HepG2 (cell line): Measurements from ENCODE around the gene EVA1A. TPM values are rescaled to one million over a fixed set of nuclear protein-coding genes. Genes with fewer than 3 reads are reported as not detected.

Experiments used
- ARNT ChIP-seq: fragments of 450-650 bp; IDR thresholded peaks from 2 replicates; pipeline ENCODE4 v1.6.1; 2017
- DNMT3B ChIP-seq: conservative IDR thresholded peaks from 2 replicates; pipeline ENCODE4 v1.6.1; 2016; ENCODE audit warnings: missing biosample characterization, control low read depth
- GATA4 ChIP-seq: sonication (generic); IDR thresholded peaks from 2 replicates; pipeline ENCODE4 v1.6.1; 2016; ENCODE audit warnings: antibody characterized with exemption, low read depth, borderline replicate concordance
- GATAD2A ChIP-seq: IDR thresholded peaks from 2 replicates; pipeline ENCODE4 v1.6.1; 2016
- HNRNPLL ChIP-seq: fragments of 200-400 bp; formaldehyde crosslinking; IDR thresholded peaks from 2 replicates; pipeline ENCODE4 v1.6.1; 2017; ENCODE audit warnings: mild to moderate bottlenecking, low read depth, low read length; ENCODE audit not compliant: poor library complexity, severe bottlenecking
- KMT2A ChIP-seq: sonication (generic); formaldehyde crosslinking; IDR thresholded peaks from 2 replicates; pipeline ENCODE4 v1.4.0; 2020; ENCODE audit warnings: missing genetic modification reagents
- NBN ChIP-seq: fragments of 450-650 bp; conservative IDR thresholded peaks from 2 replicates; pipeline ENCODE4 v1.6.1; 2017
- NCOA2 ChIP-seq: sonication (generic); formaldehyde crosslinking; IDR thresholded peaks from 2 replicates; pipeline ENCODE4 v1.8.0; 2022; ENCODE audit warnings: inconsistent platforms
- NFKBIZ ChIP-seq: IDR thresholded peaks from 2 replicates; pipeline ENCODE4 v1.6.1; 2018; ENCODE audit warnings: missing genetic modification reagents, missing compliant biosample characterization
- PCBP2 ChIP-seq: fragments of 200-400 bp; formaldehyde crosslinking; optimal IDR thresholded peaks from 2 replicates; pipeline ENCODE3; 2018; ENCODE audit warnings: low read length, low read depth; ENCODE audit not compliant: poor library complexity, severe bottlenecking
- REPIN1 ChIP-seq: sonication (generic); formaldehyde crosslinking; IDR thresholded peaks from 2 replicates; pipeline ENCODE4 v1.8.0; 2022; ENCODE audit warnings: missing genetic modification reagents, low read depth, mild to moderate bottlenecking, borderline replicate concordance
- TEAD2 ChIP-seq: sonication (generic); formaldehyde crosslinking; IDR thresholded peaks from 2 replicates; pipeline ENCODE4 v1.9.0; 2021; ENCODE audit warnings: missing genetic modification reagents
- YEATS4 ChIP-seq: sonication (generic); formaldehyde crosslinking; IDR thresholded peaks from 2 replicates; pipeline ENCODE4 v1.4.0; 2020; ENCODE audit warnings: missing genetic modification reagents, borderline replicate concordance
- YY1 ChIP-seq: IDR thresholded peaks from 2 replicates; pipeline ENCODE4 v1.6.1; 2011; ENCODE audit warnings: low read length, low read depth, moderate library complexity, mild to moderate bottlenecking; ENCODE audit not compliant: insufficient read depth, insufficient replicate concordance
- ZBTB38 ChIP-seq: sonication (generic); formaldehyde crosslinking; IDR thresholded peaks from 2 replicates; pipeline ENCODE4 v1.5.1; 2020; ENCODE audit warnings: mild to moderate bottlenecking, missing genetic modification reagents
- ZC3H4 ChIP-seq: sonication (generic); formaldehyde crosslinking; IDR thresholded peaks from 2 replicates; pipeline ENCODE4 v1.4.0; 2020; ENCODE audit warnings: missing genetic modification reagents, borderline replicate concordance
- ZKSCAN1 ChIP-seq: fragments of 150-350 bp; IDR thresholded peaks from 2 replicates; pipeline ENCODE4 v1.6.1; 2014; ENCODE audit warnings: low read length
- ZMYM4 ChIP-seq: sonication (generic); formaldehyde crosslinking; IDR thresholded peaks from 2 replicates; pipeline ENCODE4 v1.8.1; 2023; ENCODE audit warnings: mild to moderate bottlenecking, missing genetic modification reagents
- ZNF12 ChIP-seq: sonication (generic); formaldehyde crosslinking; IDR thresholded peaks from 2 replicates; pipeline ENCODE4 v1.5.0; 2020; ENCODE audit warnings: missing genetic modification reagents
- ZNF292 ChIP-seq: sonication (generic); formaldehyde crosslinking; IDR thresholded peaks from 2 replicates; pipeline ENCODE4 v1.8.1; 2022; ENCODE audit warnings: mild to moderate bottlenecking, low read depth, missing genetic modification reagents, borderline replicate concordance
- ZNF335 ChIP-seq: sonication (generic); formaldehyde crosslinking; IDR thresholded peaks from 2 replicates; pipeline ENCODE4 v1.4.0; 2020; ENCODE audit warnings: missing genetic modification reagents
- ZNF589 ChIP-seq: sonication (generic); formaldehyde crosslinking; conservative IDR thresholded peaks from 2 replicates; pipeline ENCODE4 v1.8.0; 2022; ENCODE audit warnings: mild to moderate bottlenecking, moderate library complexity, missing genetic modification reagents
- ZNF724P ChIP-seq: sonication (generic); formaldehyde crosslinking; IDR thresholded peaks from 2 replicates; pipeline ENCODE4 v1.8.0; 2022; ENCODE audit warnings: missing genetic modification reagents, borderline replicate concordance
- ZNF792 ChIP-seq: IDR thresholded peaks from 2 replicates; pipeline ENCODE4 v1.6.1; 2016
- ZNF850 ChIP-seq: sonication (generic); formaldehyde crosslinking; conservative IDR thresholded peaks from 2 replicates; pipeline ENCODE4 v1.9.0; 2021; ENCODE audit warnings: mild to moderate bottlenecking, missing genetic modification reagents
- ZSCAN9 ChIP-seq: IDR thresholded peaks from 2 replicates; pipeline ENCODE4 v1.6.1; 2016; ENCODE audit warnings: borderline replicate concordance
- polyA plus RNA-seq, 8 experiments: library from polyadenylated mRNA; depleted of rRNA in 3 of 8; stranded (reverse) in 7 of 8; unstranded in 1 of 8; fragments of >200 nt; fragmentation: Illumina TruSeq in 4 of 8; extraction: Trizol in 4 of 8; gene quantifications; 2 replicates each; pipeline versions ENCODE4 v1.2.1 to v1.2.3, GENCODE V29; 2011 to 2016; ENCODE audit warnings: low read depth in 4 of 8, missing spikeins in 1 of 8, mixed read lengths in 1 of 8; ENCODE audit not compliant: insufficient read depth in 1 of 8
- total RNA-seq, 5 experiments: library from RNA; depleted of rRNA; stranded (reverse); fragments of >200 nt; fragmentation: Illumina TruSeq; extraction: Trizol; gene quantifications; 2 replicates each; pipeline ENCODE4 v1.2.3, GENCODE V29; 2016; ENCODE audit warnings: low read depth in 1 of 5
- TF ChIP-seq, protein P1 (sequence below): sonication (generic); IDR thresholded peaks from 2 replicates; pipeline ENCODE4 v1.6.1; 2016; ENCODE audit warnings: low read depth, borderline replicate concordance
- TF ChIP-seq, protein P2 (sequence below): IDR thresholded peaks from 2 replicates; pipeline ENCODE4 v1.6.1; 2016

Gene EVA1A
- total and polyA plus RNA-seq, 2 of the 13 experiments (the other 11 are each of a cell fraction or from before 2014, with no cell fraction given), result 57.5 to 57.8 TPM

DNA sequence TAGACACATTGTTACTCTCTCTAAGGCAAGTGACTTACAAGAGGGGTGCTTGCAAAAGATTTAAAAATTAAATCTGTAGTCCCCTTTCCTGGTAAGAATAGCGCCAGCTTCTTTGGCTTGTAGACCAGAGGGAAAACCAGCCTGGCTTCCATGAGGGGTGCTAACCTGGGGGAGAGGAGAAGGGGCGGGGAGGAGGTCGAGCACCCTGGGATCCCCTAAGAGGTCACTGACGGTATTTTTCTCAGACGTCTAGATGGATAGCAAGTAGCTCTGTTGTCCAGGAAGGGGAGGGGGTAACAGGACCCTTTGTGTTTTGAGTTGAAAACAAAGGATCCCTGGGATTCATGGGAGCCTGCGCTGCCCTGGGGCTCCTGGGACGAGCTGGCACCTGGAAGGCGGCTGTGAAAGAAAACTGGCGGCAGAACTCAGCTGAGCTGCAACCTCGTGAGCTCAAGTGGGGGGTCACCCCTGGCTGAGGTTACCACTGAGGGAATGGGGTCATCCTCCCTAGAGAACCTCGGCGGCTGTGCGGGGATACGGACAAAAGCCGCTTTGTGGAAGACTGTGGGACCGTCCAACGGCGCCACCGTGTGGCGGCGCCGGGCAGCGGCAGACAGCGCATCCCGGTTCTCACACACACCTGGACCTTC lies 48.1 kb upstream of the EVA1A start (continued):
- peak; percentile 57 for TF ChIP-seq ZBTB38 (CRISPR knock-in tag)
- TF ChIP-seq, protein P1, sequence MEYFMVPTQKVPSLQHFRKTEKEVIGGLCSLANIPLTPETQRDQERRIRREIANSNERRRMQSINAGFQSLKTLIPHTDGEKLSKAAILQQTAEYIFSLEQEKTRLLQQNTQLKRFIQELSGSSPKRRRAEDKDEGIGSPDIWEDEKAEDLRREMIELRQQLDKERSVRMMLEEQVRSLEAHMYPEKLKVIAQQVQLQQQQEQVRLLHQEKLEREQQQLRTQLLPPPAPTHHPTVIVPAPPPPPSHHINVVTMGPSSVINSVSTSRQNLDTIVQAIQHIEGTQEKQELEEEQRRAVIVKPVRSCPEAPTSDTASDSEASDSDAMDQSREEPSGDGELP, result 0 out of 2 replicates have a peak, but pooled peaks have one; percentile 47
- TF ChIP-seq ZNF335, result peak; percentile 61; the same call in 1 of the 2 replicates
- TF ChIP-seq NCOA2 (CRISPR knock-in tag), result no peak
- no peak for TF ChIP-seq ZC3H4 (CRISPR knock-in tag)
- peak; percentile 55; the same call in 1 of the 2 replicates for TF ChIP-seq YEATS4 (CRISPR knock-in tag)
- TF ChIP-seq ARNT, result no peak
- TF ChIP-seq ZSCAN9 (CRISPR knock-in tag), result no peak
- TF ChIP-seq HNRNPLL, result peak; percentile 55
- no peak for TF ChIP-seq PCBP2
- TF ChIP-seq GATAD2A (CRISPR knock-in tag), result peak; percentile 52
- TF ChIP-seq YY1, result peak; percentile 57
- no peak for TF ChIP-seq ZNF12 (CRISPR knock-in tag)
- no peak for TF ChIP-seq ZKSCAN1
- TF ChIP-seq ZNF792 (CRISPR knock-in tag), result 0 out of 2 replicates have a peak, but pooled peaks have one; percentile 43
- no peak for TF ChIP-seq ZNF589 (CRISPR knock-in tag)
- TF ChIP-seq GATA4, result no peak
- peak; percentile 78 for TF ChIP-seq ZMYM4 (CRISPR knock-in tag)
- TF ChIP-seq, protein P2, sequence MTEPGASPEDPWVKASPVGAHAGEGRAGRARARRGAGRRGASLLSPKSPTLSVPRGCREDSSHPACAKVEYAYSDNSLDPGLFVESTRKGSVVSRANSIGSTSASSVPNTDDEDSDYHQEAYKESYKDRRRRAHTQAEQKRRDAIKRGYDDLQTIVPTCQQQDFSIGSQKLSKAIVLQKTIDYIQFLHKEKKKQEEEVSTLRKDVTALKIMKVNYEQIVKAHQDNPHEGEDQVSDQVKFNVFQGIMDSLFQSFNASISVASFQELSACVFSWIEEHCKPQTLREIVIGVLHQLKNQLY (CRISPR knock-in tag), result no peak
- no peak for TF ChIP-seq NBN
- no peak for TF ChIP-seq TEAD2 (CRISPR knock-in tag)
- TF ChIP-seq ZNF850, result no peak
- TF ChIP-seq KMT2A (CRISPR knock-in tag), result peak; percentile 57; the same call in 1 of the 2 replicates
- 0 out of 2 replicates have a peak, but pooled peaks have one; percentile 37 for TF ChIP-seq DNMT3B (CRISPR knock-in tag)
- 0 out of 2 replicates have a peak, but pooled peaks have one; percentile 54 for TF ChIP-seq ZNF292
- TF ChIP-seq NFKBIZ, result no peak
- TF ChIP-seq REPIN1 (CRISPR knock-in tag), result peak; percentile 68; the same call in 1 of the 2 replicates
- no peak for TF ChIP-seq ZNF724P
